Esophagus squamous epithelium (tissue), 4 donors: ENCODE data around the gene BRMS1.

Experiments
- POLR2A ChIP-seq, 4 donors: fragments of 450-650 bp; IDR thresholded peaks; one replicate each; pipeline ENCODE4 v1.6.1; 2017; ENCODE audit warnings: antibody characterized with exemption in 4 of 4, mild to moderate bottlenecking in 4 of 4, moderate library complexity in 3 of 4
- TF ChIP-seq, protein P1 (sequence below), 6 experiments: fragments of 450-650 bp in 4 of 6; fragments of 200-600 bp in 2 of 6; sonication (generic) in 2 of 6; IDR thresholded peaks; one replicate each; pipeline ENCODE4 v1.5.1; 2016 to 2019; ENCODE audit warnings: antibody characterized with exemption in 6 of 6, mild to moderate bottlenecking in 4 of 6, moderate library complexity in 4 of 6

DNA sequence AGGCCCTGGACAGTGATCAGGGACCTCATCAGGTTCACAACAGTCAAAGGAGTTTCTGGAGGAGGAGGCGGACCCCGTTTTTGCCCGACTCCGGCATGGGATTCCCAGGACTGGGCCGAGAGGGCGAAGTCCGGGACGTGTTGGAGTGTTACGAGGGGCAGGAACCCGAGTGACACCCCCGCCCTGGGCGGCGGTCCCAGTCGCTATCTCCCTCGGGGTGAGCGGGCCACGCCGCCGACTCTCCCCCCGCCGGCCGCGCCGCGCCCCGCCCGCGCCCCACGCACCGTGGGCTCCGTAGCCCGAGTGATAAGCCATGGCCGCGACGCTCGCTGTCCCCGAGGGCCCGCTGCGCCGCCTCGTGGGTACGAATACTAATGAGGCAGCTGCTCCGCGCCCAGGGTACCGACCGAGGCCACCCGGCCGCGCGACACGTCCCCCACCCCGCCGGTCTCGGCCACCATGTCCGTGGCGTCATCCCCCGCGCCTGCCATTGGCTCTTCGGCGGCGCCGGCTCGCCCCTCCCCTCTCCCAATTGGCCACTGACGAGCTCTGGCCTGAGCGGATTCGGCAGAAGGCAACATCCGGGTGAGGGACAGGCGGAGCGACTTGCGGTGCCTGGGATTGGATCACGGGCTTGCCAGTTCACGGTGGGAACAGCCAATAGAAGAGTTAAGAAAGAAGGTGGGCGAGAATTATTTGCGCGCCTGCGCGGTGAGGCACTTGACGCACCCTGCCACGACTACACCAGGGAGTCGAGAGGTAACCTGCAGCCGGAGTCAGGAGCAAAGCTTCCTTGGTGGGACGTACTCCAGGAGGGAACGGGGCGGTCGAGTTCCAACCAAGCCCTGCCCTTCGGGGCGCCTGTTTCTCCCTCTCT, 56.0 kb downstream of the BRMS1 start, which contains the start of gene YIF1A:
- TF ChIP-seq, protein P1, sequence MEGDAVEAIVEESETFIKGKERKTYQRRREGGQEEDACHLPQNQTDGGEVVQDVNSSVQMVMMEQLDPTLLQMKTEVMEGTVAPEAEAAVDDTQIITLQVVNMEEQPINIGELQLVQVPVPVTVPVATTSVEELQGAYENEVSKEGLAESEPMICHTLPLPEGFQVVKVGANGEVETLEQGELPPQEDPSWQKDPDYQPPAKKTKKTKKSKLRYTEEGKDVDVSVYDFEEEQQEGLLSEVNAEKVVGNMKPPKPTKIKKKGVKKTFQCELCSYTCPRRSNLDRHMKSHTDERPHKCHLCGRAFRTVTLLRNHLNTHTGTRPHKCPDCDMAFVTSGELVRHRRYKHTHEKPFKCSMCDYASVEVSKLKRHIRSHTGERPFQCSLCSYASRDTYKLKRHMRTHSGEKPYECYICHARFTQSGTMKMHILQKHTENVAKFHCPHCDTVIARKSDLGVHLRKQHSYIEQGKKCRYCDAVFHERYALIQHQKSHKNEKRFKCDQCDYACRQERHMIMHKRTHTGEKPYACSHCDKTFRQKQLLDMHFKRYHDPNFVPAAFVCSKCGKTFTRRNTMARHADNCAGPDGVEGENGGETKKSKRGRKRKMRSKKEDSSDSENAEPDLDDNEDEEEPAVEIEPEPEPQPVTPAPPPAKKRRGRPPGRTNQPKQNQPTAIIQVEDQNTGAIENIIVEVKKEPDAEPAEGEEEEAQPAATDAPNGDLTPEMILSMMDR (IDR thresholded peaks at IDR 0.05), result peak in 1 of 6 experiments; percentile 9
- peak in 3 of 4 donors; percentile 91 to 95 (median 92) for TF ChIP-seq POLR2A (IDR thresholded peaks at IDR 0.05)
